Fibroblast of the conjunctiva (primary cell): ENCODE data around the gene TPSD1.

Experiments used
- DNase-seq: peaks from one replicate; pipeline ENCODE4 v3.0.0-alpha.2; 2010; ENCODE audit warnings: low read depth

Gene TPSD1

GRCh38 chr16:1299012-1299867 is 43.4 kb downstream of the TPSD1 start:
- DNase-seq: no peak

- DNase-seq: no peak
Measured at GRCh38 chr16:1299868-1300203, 44.0 kb downstream of the TPSD1 start.

- DNase-seq: no peak
Measured at GRCh38 chr16:1300664-1301476, 45.0 kb downstream of the TPSD1 start.

- no peak for DNase-seq
Measured at GRCh38 chr16:1301562-1301961, 45.7 kb downstream of the TPSD1 start.

GRCh38 chr16:1305823-1306222 is 50.0 kb downstream of the TPSD1 start:
- no peak for DNase-seq

GRCh38 chr16:1306334-1306733 is 50.5 kb downstream of the TPSD1 start:
- DNase-seq: no peak

GRCh38 chr16:1308036-1308976 is 52.4 kb downstream of the TPSD1 start:
- no peak for DNase-seq
